Left colon (tissue), 2 donors: ENCODE measurements around the gene OTUD6A. TPM values are rescaled to one million over a fixed set of nuclear protein-coding genes. Genes with fewer than 3 reads are reported as not detected.
"Not testable (repeated sequence)": the region's sequence is repeated elsewhere in the genome, so short reads cannot be mapped to it uniquely, and the experiment has no call there.

Experiments
- ATAC-seq: fragments of 200-7000 bp; cut with Tn5 transposase; one replicate; pipeline ENCODE4 v1.9.1; 2020; ENCODE audit warnings: mild to moderate bottlenecking, moderate library complexity
- DNase-seq, 2 donors: peaks; one replicate each; pipeline ENCODE4 v3.0.0-alpha.2; 2020
- intact Hi-C, 2 donors: fragments of 100-400 bp; cut with DNase I in 1 of 2; cut with micrococcal nuclease in 1 of 2; formaldehyde crosslinking; loops; one replicate each; pipeline versions ENCODE4 v1.11.2 to v1.14.0; 2022; cut with DNase I, micrococcal nuclease
- microRNA-seq, 2 donors: library from miRNA; unstranded; fragments of <30 nt; microRNA quantifications; one replicate each; pipeline versions ENCODE4 v1.1.0 to v1.2.0, GENCODE V29; 2020
- total RNA-seq, 2 donors: library from RNA; stranded (reverse); fragmentation: NEBNext Ultra II Directional; extraction: Animal tissue kit (Norgen Biotek cat#: 25700); gene quantifications; one replicate each; pipeline ENCODE4 v1.2.1, GENCODE V29; 2021
- donor health status: DM: no; HTN: no; CAD: no.
- donor health status: DM: yes; HTN: yes; CAD: no.

Gene OTUD6A
- total RNA-seq, 2 donors from 2014 or later: not detected

GRCh38 chrX:70105229-70105628, 43.0 kb downstream of the OTUD6A start:
- no peak for DNase-seq

GRCh38 chrX:70111436-70112026, 49.3 kb downstream of the OTUD6A start:
- intact Hi-C loops, DNase-seq, ATAC-seq: not testable (repeated sequence)

More at GRCh38 chrX:70105229-70105628, 43.0 kb downstream of the OTUD6A start:
- intact Hi-C loops: loop anchor here in 1 of 2 donors (10.0 kb wide), 1 partner anchor 570 kb away; no protein-coding TSS in a partner anchor
- ATAC-seq: no peak

Small RNA genes within 50 kb of the gene (microRNA-seq; reads per million reads assigned to microRNA genes)
- gene MIR676: 3.7 to 4.1 reads per million in 2 donors

Other genes starting within 250 kb of the OTUD6A start
- not detected for gene AWAT2, start 12.5 kb upstream of the OTUD6A start, total RNA-seq
- 10 to 100 TPM; 64.0 to 85.0 TPM for gene IGBP1, start 71.0 kb downstream of the OTUD6A start, total RNA-seq
- not detected for gene DGAT2L6, start 115.0 kb downstream of the OTUD6A start, total RNA-seq
- not detected for gene AWAT1, start 172.2 kb downstream of the OTUD6A start, total RNA-seq
- 1 to 10 TPM; 1.9 to 2.3 TPM for gene P2RY4, start 197.7 kb downstream of the OTUD6A start, total RNA-seq
- 1 to 10 TPM in 1 of 2 donors, under 1 TPM in 1; 0.64 to 1.2 TPM for gene ARR3, start 205.9 kb downstream of the OTUD6A start, total RNA-seq
- under 1 TPM in 1 of 2 donors, not detected in 1; 0.34 TPM for gene RAB41, start 219.7 kb downstream of the OTUD6A start, total RNA-seq
- 10 to 100 TPM; 44.8 to 45.9 TPM for gene PDZD11, start 227.5 kb downstream of the OTUD6A start, total RNA-seq
- 1 to 10 TPM; 2.2 to 6.7 TPM for gene KIF4A, start 227.6 kb downstream of the OTUD6A start, total RNA-seq